Neuronal stem cell (in vitro differentiated cells): Measurements from ENCODE around the gene LYPD8.

Source experiments
- DNase-seq: peaks from one replicate; pipeline ENCODE4 v3.0.0-alpha.2; 2013; ENCODE audit warnings: low spot score
- H2AFZ ChIP-seq: one replicate; pipeline ENCODE4 v1.6.1; 2013; ENCODE audit warnings: mild to moderate bottlenecking, low read length, inconsistent platforms
- H2AK5ac ChIP-seq: 2 replicates; pipeline ENCODE4 v1.6.1; 2013; ENCODE audit warnings: low read depth, mild to moderate bottlenecking, inconsistent platforms, low read length, moderate library complexity, mixed read lengths
- H2BK120ac ChIP-seq: 2 replicates; pipeline ENCODE4 v1.6.1; 2013; ENCODE audit warnings: low read depth, mild to moderate bottlenecking, inconsistent platforms, low read length, moderate library complexity, mixed read lengths
- H2BK12ac ChIP-seq: one replicate; pipeline ENCODE4 v1.6.1; 2013; ENCODE audit warnings: low read length, inconsistent platforms
- H2BK15ac ChIP-seq: 2 replicates; pipeline ENCODE4 v1.6.1; 2013; ENCODE audit warnings: mild to moderate bottlenecking, low read length, inconsistent platforms, mixed read lengths
- H2BK5ac ChIP-seq: one replicate; pipeline ENCODE4 v1.6.1; 2013; ENCODE audit warnings: inconsistent platforms, mild to moderate bottlenecking, low read length, moderate library complexity
- H3K14ac ChIP-seq: one replicate; pipeline ENCODE4 v1.6.1; 2013; ENCODE audit warnings: low read length, inconsistent platforms
- H3K18ac ChIP-seq: 2 replicates; pipeline ENCODE4 v1.6.1; 2013; ENCODE audit warnings: low read length, inconsistent platforms
- H3K23ac ChIP-seq: 2 replicates; pipeline ENCODE4 v1.6.1; 2013; ENCODE audit warnings: low read depth, mild to moderate bottlenecking, mixed read lengths, low read length, inconsistent platforms; ENCODE audit not compliant: poor library complexity
- H3K27ac ChIP-seq: replicated peaks from 3 replicates; pipeline ENCODE4 v1.5.1; 2013; ENCODE audit warnings: low read length, inconsistent platforms
- H3K27me3 ChIP-seq, 3 experiments: 2 replicates each; pipeline ENCODE4 v1.6.1; 2013; ENCODE audit warnings: low read length in 3 of 3, mild to moderate bottlenecking in 2 of 3, inconsistent platforms in 1 of 3, low read depth in 1 of 3, mixed read lengths in 1 of 3, moderate library complexity in 1 of 3; ENCODE audit not compliant: control insufficient read depth in 3 of 3, insufficient read depth in 3 of 3
- H3K36me3 ChIP-seq, 2 donors: replicated peaks in 1 of 2; 2 replicates each; pipeline ENCODE4 v1.6.1; 2013; ENCODE audit warnings: low read length in 2 of 2; ENCODE audit not compliant: control insufficient read depth in 2 of 2, insufficient read depth in 2 of 2
- H3K4ac ChIP-seq: 2 replicates; pipeline ENCODE4 v1.6.1; 2013; ENCODE audit warnings: inconsistent platforms, mild to moderate bottlenecking, low read length, moderate library complexity
- H3K4me1 ChIP-seq, 2 donors: 1 replicate in 1 of 2; 2 replicates in 1 of 2; pipeline ENCODE4 v1.6.1; 2013; ENCODE audit warnings: low read length in 2 of 2, low read depth in 1 of 2; ENCODE audit not compliant: control insufficient read depth in 2 of 2, insufficient read depth in 1 of 2
- H3K4me2 ChIP-seq: one replicate; pipeline ENCODE4 v1.6.1; 2013; ENCODE audit warnings: mild to moderate bottlenecking, low read length, inconsistent platforms; ENCODE audit not compliant: insufficient read depth, poor library complexity, severe bottlenecking
- H3K4me3 ChIP-seq, 2 donors: 2 replicates each; pipeline ENCODE4 v1.5.1; 2013; ENCODE audit warnings: low read length in 2 of 2, mild to moderate bottlenecking in 2 of 2, inconsistent platforms in 1 of 2, moderate library complexity in 1 of 2
- H3K79me1 ChIP-seq: one replicate; pipeline ENCODE4 v1.6.1; 2013; ENCODE audit warnings: low read depth, mild to moderate bottlenecking, inconsistent platforms, low read length, moderate library complexity
- H3K9ac ChIP-seq: one replicate; pipeline ENCODE4 v1.6.1; 2013; ENCODE audit warnings: mild to moderate bottlenecking, low read depth, low read length, inconsistent platforms; ENCODE audit not compliant: poor library complexity
- H3K9me3 ChIP-seq, 2 donors: replicated peaks in 1 of 2; 2 replicates each; pipeline versions ENCODE3 to v1.6.1; 2013; ENCODE audit warnings: low read length in 2 of 2, mild to moderate bottlenecking in 2 of 2, inconsistent platforms in 1 of 2, low read depth in 1 of 2, mixed read lengths in 1 of 2, moderate library complexity in 1 of 2; ENCODE audit not compliant: control insufficient read depth in 2 of 2, insufficient read depth in 1 of 2
- H4K8ac ChIP-seq: one replicate; pipeline ENCODE4 v1.6.1; 2013; ENCODE audit warnings: low read depth, mild to moderate bottlenecking, inconsistent platforms, low read length, moderate library complexity
- H4K91ac ChIP-seq: one replicate; pipeline ENCODE4 v1.6.1; 2013; ENCODE audit warnings: low read length, low read depth, mild to moderate bottlenecking, inconsistent platforms; ENCODE audit not compliant: poor library complexity
- WGBS, 2 donors: extraction: QIAGEN DNeasy Blood & Tissue Kit; methylation state at CpG; one replicate each; pipeline ENCODE4 v1.1.7; 2013; ENCODE audit warnings: missing lambda C conversion rate in 2 of 2, mixed read lengths in 1 of 2; ENCODE audit not compliant: insufficient read length in 2 of 2, insufficient replicate concordance in 1 of 2; ENCODE audit errors: extremely low coverage in 2 of 2; 5-methylcytosine and 5-hydroxymethylcytosine counted together

LYPD8 gene

DNA sequence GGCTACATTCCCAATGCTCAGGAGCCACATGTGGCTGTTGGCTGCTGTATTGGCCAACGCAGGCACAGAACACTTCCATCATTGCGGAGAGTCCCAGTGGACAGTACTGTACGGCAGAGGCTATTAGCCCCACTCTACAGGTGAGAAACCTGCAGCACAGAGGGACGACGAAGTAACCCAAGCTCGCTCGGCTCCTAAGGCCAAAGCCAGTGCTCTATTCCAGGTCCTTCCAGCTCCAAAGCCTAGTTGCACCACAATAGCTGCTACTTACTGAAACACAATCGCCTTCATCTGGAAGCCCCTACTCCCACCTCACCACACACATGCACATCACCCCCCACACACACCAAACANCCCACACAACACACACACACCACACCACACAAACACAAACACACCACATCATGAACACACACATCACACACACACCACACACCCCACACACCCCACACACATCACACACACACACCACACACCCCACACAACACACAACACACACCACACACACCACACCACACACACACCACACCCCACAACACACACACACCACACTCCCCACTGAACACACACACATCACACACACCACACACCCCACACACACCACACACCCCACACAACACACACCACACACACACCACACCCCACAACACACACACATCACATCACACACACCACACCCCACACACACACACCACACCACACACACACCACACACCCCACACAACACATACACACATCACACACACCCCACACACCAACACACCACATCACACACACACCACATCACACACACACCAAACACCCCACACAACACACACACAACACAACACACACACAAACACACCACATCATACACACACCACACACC, 3.2 kb downstream of the LYPD8 start:
- H3K4me1 ChIP-seq, result no peaks in the 10 kb centered on the region
- DNase-seq, result no peak
- no peak overlapping the region for H3K14ac ChIP-seq
- no peak overlapping the region for H4K91ac ChIP-seq
- no peak overlapping the region for H4K8ac ChIP-seq
- H3K9me3 ChIP-seq, result peaks cover 3 to 67% of the 10 kb centered on the region in 2 donors
- H3K27me3 ChIP-seq, result peaks cover 0 to 5% (median 0%) of the 10 kb centered on the region in 3 experiments
- H2AK5ac ChIP-seq, result no peak overlapping the region
- WGBS, 2 donors, result no CpG with 5 or more reads among the region's 8 CpGs
- no peak overlapping the region for H3K27ac ChIP-seq
- H2AFZ ChIP-seq, result no peak overlapping the region
- H2BK12ac ChIP-seq, result no peak overlapping the region
- no peak overlapping the region for H2BK5ac ChIP-seq
- H2BK120ac ChIP-seq, result no peak overlapping the region
- no peak overlapping the region for H3K4ac ChIP-seq
- H3K4me2 ChIP-seq, result no peak overlapping the region
- no peak overlapping the region for H3K18ac ChIP-seq
- peaks cover 0 to 7% of the 10 kb centered on the region in 2 donors for H3K36me3 ChIP-seq
- H3K4me3 ChIP-seq, result peak overlapping the region in 1 of 2 donors; percentile 74
- no peak overlapping the region for H2BK15ac ChIP-seq
- peak overlapping the region; percentile 21 for H3K9ac ChIP-seq
- peak overlapping the region; percentile 43 for H3K23ac ChIP-seq
- H3K79me1 ChIP-seq, result peaks cover 3% of the 10 kb centered on the region

DNA sequence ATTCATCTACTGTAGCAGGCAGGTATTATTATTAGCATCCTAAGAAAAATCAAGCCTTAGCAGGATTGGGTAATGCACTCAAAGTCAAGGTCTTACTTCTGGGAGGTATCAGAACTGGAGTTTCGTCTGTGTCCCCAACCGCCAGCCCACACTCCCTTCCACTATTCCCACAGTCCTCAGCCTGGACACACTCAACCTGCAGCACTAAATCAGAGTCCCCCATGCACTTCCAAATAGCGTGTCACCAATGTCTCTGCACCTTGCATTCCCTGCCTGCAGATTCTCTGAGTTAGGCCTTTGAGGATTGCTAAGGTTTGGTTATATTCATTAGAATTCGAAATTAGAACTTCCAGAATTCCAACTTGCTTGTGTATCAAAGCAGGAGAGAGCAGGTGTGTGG, 3.9 kb downstream of the LYPD8 start:
- Histone ChIP-seq H3K4me3 (no peak overlapping the region), H2BK12ac (no peak overlapping the region), H2AFZ (no peak overlapping the region), H2BK15ac (no peak overlapping the region), H3K4me1 (no peaks in the 10 kb centered on the region), H3K4me2 (peak overlapping the region; percentile 11), H3K9me3 (peaks cover 3 to 62% of the 10 kb centered on the region in 2 donors), H3K4ac (no peak overlapping the region), H2BK120ac (no peak overlapping the region), H2BK5ac (no peak overlapping the region), H3K23ac (no peak overlapping the region), H3K27ac (no peak overlapping the region), H3K79me1 (peaks cover 3% of the 10 kb centered on the region), H3K27me3 (peaks cover 0 to 5% (median 0%) of the 10 kb centered on the region in 3 experiments), H3K14ac (no peak overlapping the region), H3K9ac (no peak overlapping the region), H4K8ac (no peak overlapping the region), H2AK5ac (no peak overlapping the region), H3K18ac (no peak overlapping the region), H4K91ac (no peak overlapping the region), H3K36me3 (peaks cover 0 to 7% of the 10 kb centered on the region in 2 donors)
- DNase-seq, result no peak
- no CpG with 5 or more reads among the region's 4 CpGs for WGBS, 2 donors

DNA sequence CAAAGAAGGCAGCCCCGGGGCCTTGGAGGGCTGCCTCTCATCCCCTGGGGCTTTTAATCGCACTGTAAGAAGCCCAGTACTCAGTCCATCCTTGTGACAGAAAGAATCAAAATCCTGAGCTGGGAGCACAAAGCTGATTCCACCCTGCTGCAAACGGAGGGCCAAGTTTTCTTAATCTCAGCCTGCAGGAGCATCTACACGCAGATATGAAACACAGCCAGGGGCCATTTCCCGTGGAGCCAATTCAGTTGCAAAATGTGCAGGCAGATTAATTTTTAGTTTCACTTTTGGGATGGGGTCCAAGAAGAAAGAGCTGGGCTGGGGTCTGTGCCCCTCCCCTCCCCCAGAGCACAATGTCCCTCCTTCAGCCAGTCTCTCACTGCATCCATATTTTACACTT, 4.4 kb downstream of the LYPD8 start:
- peaks cover 3% of the 10 kb centered on the region for H3K79me1 ChIP-seq
- H2BK12ac ChIP-seq, result no peak overlapping the region
- H2BK15ac ChIP-seq, result no peak overlapping the region
- no peak overlapping the region for H3K4ac ChIP-seq
- H3K14ac ChIP-seq, result no peak overlapping the region
- no CpG with 5 or more reads among the region's 5 CpGs for whole genome bisulfite sequencing, 2 donors
- peaks cover 0 to 5% (median 0%) of the 10 kb centered on the region in 3 experiments for H3K27me3 ChIP-seq
- no peak overlapping the region for H2AK5ac ChIP-seq
- no peak overlapping the region for H4K91ac ChIP-seq
- H3K18ac ChIP-seq, result no peak overlapping the region
- H2AFZ ChIP-seq, result no peak overlapping the region
- H4K8ac ChIP-seq, result no peak overlapping the region
- H3K9ac ChIP-seq, result no peak overlapping the region
- no peak overlapping the region for H3K27ac ChIP-seq
- H2BK120ac ChIP-seq, result no peak overlapping the region
- H3K4me3 ChIP-seq, result no peak overlapping the region
- peaks cover 3 to 63% of the 10 kb centered on the region in 2 donors for H3K9me3 ChIP-seq
- no peak for DNase-seq
- H2BK5ac ChIP-seq, result no peak overlapping the region
- peaks cover 0 to 7% of the 10 kb centered on the region in 2 donors for H3K36me3 ChIP-seq
- H3K23ac ChIP-seq, result no peak overlapping the region
- H3K4me1 ChIP-seq, result no peaks in the 10 kb centered on the region
- H3K4me2 ChIP-seq, result peak overlapping the region; percentile 11

DNA sequence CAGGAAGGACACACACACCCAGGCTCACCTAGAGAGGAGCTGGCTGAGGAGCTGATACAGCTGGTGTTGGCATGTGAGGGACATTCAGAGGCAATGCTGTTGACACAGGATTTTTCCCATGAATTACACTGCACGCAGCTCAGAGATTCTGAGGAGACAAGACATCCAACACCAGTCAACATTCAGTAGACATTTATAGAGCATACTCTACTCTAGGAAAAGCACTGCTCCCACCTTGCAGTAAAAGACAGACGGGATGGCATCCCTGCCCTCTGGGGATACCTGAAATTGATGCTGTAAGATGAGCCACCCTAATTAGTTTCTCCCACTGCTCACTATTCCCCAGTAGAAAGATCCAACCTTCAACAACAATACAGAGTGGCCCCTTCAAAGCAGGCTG, 5.1 kb downstream of the LYPD8 start:
- Histone ChIP-seq H3K9me3 (peaks cover 3 to 58% of the 10 kb centered on the region in 2 donors), H2BK120ac (no peak overlapping the region)
- WGBS, 2 donors, result no CpG with 5 or more reads among the region's 2 CpGs

More for the DNA sequence above, 5.1 kb downstream of the LYPD8 start:
- H2BK12ac ChIP-seq, result no peak overlapping the region
- H2AFZ ChIP-seq, result no peak overlapping the region
- no peak overlapping the region for H2AK5ac ChIP-seq
- no peak overlapping the region for H3K18ac ChIP-seq
- no peak overlapping the region for H4K8ac ChIP-seq
- H3K79me1 ChIP-seq, result peaks cover 3% of the 10 kb centered on the region
- no peak overlapping the region for H3K27ac ChIP-seq
- no peak overlapping the region for H3K23ac ChIP-seq
- peak overlapping the region; percentile 71 for H3K14ac ChIP-seq
- no peak for DNase-seq
- no peak overlapping the region for H4K91ac ChIP-seq
- H2BK15ac ChIP-seq, result no peak overlapping the region
- H2BK5ac ChIP-seq, result no peak overlapping the region
- H3K4me2 ChIP-seq, result no peak overlapping the region
- peaks cover 0 to 7% of the 10 kb centered on the region in 2 donors for H3K36me3 ChIP-seq
- no peaks in the 10 kb centered on the region for H3K4me1 ChIP-seq
- H3K27me3 ChIP-seq, result peaks cover 0 to 5% (median 0%) of the 10 kb centered on the region in 3 experiments
- H3K4me3 ChIP-seq, result peak overlapping the region in 1 of 2 donors; percentile 41
- H3K4ac ChIP-seq, result no peak overlapping the region
- no peak overlapping the region for H3K9ac ChIP-seq
